Measurements from ENCODE around the gene USPL1. TPM values are rescaled to one million over a fixed set of nuclear protein-coding genes. Genes with fewer than 3 reads are reported as not detected.

The USPL1 gene
- polyA plus RNA-seq, 2 of the 4 experiments (the other 2 are of a cell fraction): 7.6 to 22.7 TPM

GRCh38 chr13:30610311-30610710 is 7.4 kb upstream of the USPL1 start:
- DNase-seq (ENCODE audit: low read depth in 1 of 2, low spot score in 1 of 2): no peak
- no peak for FAIRE-seq
- Histone ChIP-seq H3K4me3 (no peak overlapping the region), H3K27ac (no peak overlapping the region), H3K9me3 (no peaks in the 10 kb centered on the region), H3K4me1 (peaks cover 2% of the 10 kb centered on the region; the same call in 1 of the 3 replicates), H3K4me2 (no peak overlapping the region)
- ChIA-PET POLR2A (no interaction called here), CTCF (no interaction called here)
- TF ChIP-seq RFX5 (IDR thresholded peaks at IDR 0.05) (no peak), JUNB (IDR thresholded peaks at IDR 0.05) (no peak), FOSL2 (IDR thresholded peaks at IDR 0.05) (no peak), FOSL2 (CRISPR knock-in tag; IDR thresholded peaks at IDR 0.05) (no peak), EHF (CRISPR knock-in tag; IDR thresholded peaks at IDR 0.05) (no peak), HOXB13 (CRISPR knock-in tag; IDR thresholded peaks at IDR 0.05; ENCODE audit: low read depth) (no peak), KDM5A (IDR thresholded peaks at IDR 0.05) (no peak), ZSCAN20 (CRISPR knock-in tag; IDR thresholded peaks at IDR 0.05) (no peak), POLR2A (IDR thresholded peaks at IDR 0.05; ENCODE audit: low read length) (no peak), RARB (CRISPR knock-in tag; IDR thresholded peaks at IDR 0.05) (no peak), PHF8 (IDR thresholded peaks at IDR 0.05; ENCODE audit: borderline replicate concordance, low read depth) (no peak), MAZ (IDR thresholded peaks at IDR 0.05; ENCODE audit: borderline replicate concordance, low read depth, low read length) (no peak), ZFP36 (IDR thresholded peaks at IDR 0.05; ENCODE audit: borderline replicate concordance, partially characterized antibody) (no peak), ZNF302 (CRISPR knock-in tag; IDR thresholded peaks at IDR 0.05) (no peak), ATOH8 (CRISPR knock-in tag; IDR thresholded peaks at IDR 0.05; ENCODE audit: low read depth) (no peak), POLR2AphosphoS2 (conservative IDR thresholded peaks at IDR 0.05; ENCODE audit: low read length) (no peak), BCL3 (IDR thresholded peaks at IDR 0.05) (no peak)
- no peak for ATAC-seq

GRCh38 chr13:30615481-30615865 is 2.2 kb upstream of the USPL1 start:
- 56% methylated on average over 4 of the region's 4 CpGs for WGBS (ENCODE audit: missing lambda C conversion rate)
- CTCF ChIA-PET: interaction anchor here (1.3 kb wide), 1 partner anchor 9 kb away, joined by 3 read pairs; no protein-coding TSS in a partner anchor
- no peak for DNase-seq (ENCODE audit: low read depth in 1 of 2, low spot score in 1 of 2)

More at GRCh38 chr13:30615481-30615865, 2.2 kb upstream of the USPL1 start:
- ATAC-seq (no peak), FAIRE-seq (no peak)
- Histone ChIP-seq H3K4me2 (peak overlapping the region; percentile 97), H3K9me3 (no peaks in the 10 kb centered on the region), H3K4me1 (peaks cover 13% of the 10 kb centered on the region; the same call in 2 of the 3 replicates), H3K4me3 (peak overlapping the region; percentile 74), H3K27ac (peak overlapping the region; percentile 96 to 98)
- POLR2A ChIA-PET: interaction anchor here (2.7 kb wide), 1 partner anchor 150 kb away, joined by 17 read pairs; the partner anchor contains the start of gene HMGB1
- TF ChIP-seq REST (IDR thresholded peaks at IDR 0.05) (no peak), PHF8 (IDR thresholded peaks at IDR 0.05; ENCODE audit: borderline replicate concordance, low read depth) (no peak), CHD2 (IDR thresholded peaks at IDR 0.05; ENCODE audit: low read length, partially characterized antibody) (no peak)

Measured in A549 (cell line).